ENCODE data around the gene CERS4. TPM values are rescaled to one million over a fixed set of nuclear protein-coding genes. Genes with fewer than 3 reads are reported as not detected.
"Not testable (repeated sequence)": the region's sequence is repeated elsewhere in the genome, so short reads cannot be mapped to it uniquely, and the experiment has no call there.

The CERS4 gene
- total RNA-seq, 4 donors from 2014 or later: 21.0 to 51.7 (median 29.2) TPM

- intact Hi-C loops (cut with DNase I): no loop called here
- Histone ChIP-seq H3K36me3 (peaks cover 0 to 19% (median 15%) of the 10 kb centered on the region in 4 donors), H3K27me3 (peaks cover 0 to 9% (median 0%) of the 10 kb centered on the region in 4 donors), H3K4me3 (no peak overlapping the region), H3K27ac (replicated peaks in 1 of 4) (no peak overlapping the region), H3K4me1 (peaks cover 4 to 17% (median 13%) of the 10 kb centered on the region in 4 donors), H3K9me3 (no peaks in the 10 kb centered on the region)
- no peak for DNase-seq (ENCODE audit: extremely low spot score)
- TF ChIP-seq POLR2A (IDR thresholded peaks at IDR 0.05; ENCODE audit: low read depth): no peak
- TF ChIP-seq CTCF (IDR thresholded peaks at IDR 0.05): no peak
- no peak for TF ChIP-seq POLR2AphosphoS5 (IDR thresholded peaks at IDR 0.05)
- no peak for TF ChIP-seq EP300 (IDR thresholded peaks at IDR 0.05)
- WGBS: 100% methylated on average over 2 of the region's 3 CpGs
These were observed 56.7 kb downstream of the CERS4 start for GRCh38 chr19:8265872-8266271.

GRCh38 chr19:8269724-8270123, 60.6 kb downstream of the CERS4 start:
- Histone ChIP-seq H3K27me3 (peaks cover 0 to 9% (median 0%) of the 10 kb centered on the region in 4 donors), H3K27ac (replicated peaks in 1 of 4) (no peak overlapping the region), H3K4me3 (peak overlapping the region in 1 of 4 donors; percentile 53), H3K9me3 (no peaks in the 10 kb centered on the region), H3K4me1 (peaks cover 4 to 17% (median 13%) of the 10 kb centered on the region in 4 donors), H3K36me3 (no peaks in the 10 kb centered on the region)
- intact Hi-C loops (cut with DNase I): no loop called here
- no peak for TF ChIP-seq POLR2A (IDR thresholded peaks at IDR 0.05; ENCODE audit: low read depth)
- TF ChIP-seq POLR2AphosphoS5 (IDR thresholded peaks at IDR 0.05): no peak
- 93% methylated on average over 3 of the region's 3 CpGs for WGBS
- DNase-seq (ENCODE audit: extremely low spot score): no peak

- intact Hi-C loops (cut with DNase I); H3K27me3 ChIP-seq: not testable (repeated sequence)
- WGBS: no CpG with 5 or more reads among the region's 9 CpGs
These were observed 67.3 kb downstream of the CERS4 start for GRCh38 chr19:8276508-8276907.

GRCh38 chr19:8291337-8291736, 82.2 kb downstream of the CERS4 start:
- intact Hi-C loops (cut with DNase I); DNase-seq (ENCODE audit: extremely low spot score); H3K27me3 ChIP-seq; H3K4me3 ChIP-seq; H3K4me1 ChIP-seq; H3K9me3 ChIP-seq; H3K36me3 ChIP-seq; H3K27ac ChIP-seq (replicated peaks in 1 of 4): not testable (repeated sequence)
- no CpG with 5 or more reads among the region's 9 CpGs for WGBS

More at GRCh38 chr19:8276508-8276907, 67.3 kb downstream of the CERS4 start:
- not testable (repeated sequence) for H3K36me3 ChIP-seq; DNase-seq (ENCODE audit: extremely low spot score); H3K4me1 ChIP-seq; H3K27ac ChIP-seq (replicated peaks in 1 of 4); H3K9me3 ChIP-seq; H3K4me3 ChIP-seq

GRCh38 chr19:8302357-8302691, 93.2 kb downstream of the CERS4 start:
- DNase-seq (ENCODE audit: extremely low spot score): no peak
- 54% methylated on average over 4 of the region's 11 CpGs for WGBS

GRCh38 chr19:8302734-8303133, 93.6 kb downstream of the CERS4 start:
- H3K4me1 ChIP-seq: peaks cover 19 to 28% (median 24%) of the 10 kb centered on the region in 4 donors
- peaks cover 4 to 23% (median 18%) of the 10 kb centered on the region in 4 donors for H3K36me3 ChIP-seq
- no peak overlapping the region for H3K4me3 ChIP-seq
- DNase-seq (ENCODE audit: extremely low spot score): no peak
- no peaks in the 10 kb centered on the region for H3K27me3 ChIP-seq
- intact Hi-C loops (cut with DNase I): no loop called here
- 72% methylated on average over 4 of the region's 7 CpGs for WGBS
- H3K27ac ChIP-seq (replicated peaks in 1 of 4): no peak overlapping the region
- no peaks in the 10 kb centered on the region for H3K9me3 ChIP-seq
- TF ChIP-seq CTCF (IDR thresholded peaks at IDR 0.05) (no peak), POLR2A (IDR thresholded peaks at IDR 0.05; ENCODE audit: low read depth) (no peak)

More at GRCh38 chr19:8302357-8302691, 93.2 kb downstream of the CERS4 start:
- H3K27ac ChIP-seq (replicated peaks in 1 of 4): no peak overlapping the region
- no peak for TF ChIP-seq POLR2AphosphoS5 (IDR thresholded peaks at IDR 0.05)
- no peak for TF ChIP-seq CTCF (IDR thresholded peaks at IDR 0.05)
- no peak for TF ChIP-seq EP300 (IDR thresholded peaks at IDR 0.05)
- TF ChIP-seq POLR2A (IDR thresholded peaks at IDR 0.05; ENCODE audit: low read depth): no peak
- no peak overlapping the region for H3K4me3 ChIP-seq
- peaks cover 4 to 23% (median 18%) of the 10 kb centered on the region in 4 donors for H3K36me3 ChIP-seq
- intact Hi-C loops (cut with DNase I): no loop called here
- no peaks in the 10 kb centered on the region for H3K9me3 ChIP-seq
- peaks cover 15 to 24% (median 20%) of the 10 kb centered on the region in 4 donors for H3K4me1 ChIP-seq
- H3K27me3 ChIP-seq: no peaks in the 10 kb centered on the region

Data from esophagus muscularis mucosa (tissue), 4 donors.